ENCODE results near the gene XAGE3.
"Not testable (repeated sequence)": the region's sequence is repeated elsewhere in the genome, so short reads cannot be mapped to it uniquely, and the experiment has no call there.

DNA sequence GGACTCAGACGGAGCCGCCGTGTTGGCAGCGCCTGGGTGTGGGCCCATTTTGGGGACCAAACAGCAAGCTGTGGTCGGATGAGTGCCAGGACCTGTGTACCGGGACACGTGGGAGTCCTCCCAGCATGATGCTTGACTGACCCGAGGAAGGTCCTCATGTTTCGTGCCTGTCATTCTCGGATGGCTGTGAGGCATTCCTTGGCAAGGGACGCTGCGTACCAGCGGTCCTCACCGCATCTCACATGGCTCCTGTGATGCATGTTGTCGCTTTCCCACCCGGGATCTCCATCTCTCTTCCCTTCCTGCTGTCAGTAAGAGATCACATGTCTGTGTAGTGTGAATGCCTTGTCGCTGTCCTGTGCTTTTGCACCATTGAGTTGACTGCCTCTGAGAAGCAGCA is 40.0 kb upstream of the XAGE3 start:
- TF ChIP-seq, protein P1, sequence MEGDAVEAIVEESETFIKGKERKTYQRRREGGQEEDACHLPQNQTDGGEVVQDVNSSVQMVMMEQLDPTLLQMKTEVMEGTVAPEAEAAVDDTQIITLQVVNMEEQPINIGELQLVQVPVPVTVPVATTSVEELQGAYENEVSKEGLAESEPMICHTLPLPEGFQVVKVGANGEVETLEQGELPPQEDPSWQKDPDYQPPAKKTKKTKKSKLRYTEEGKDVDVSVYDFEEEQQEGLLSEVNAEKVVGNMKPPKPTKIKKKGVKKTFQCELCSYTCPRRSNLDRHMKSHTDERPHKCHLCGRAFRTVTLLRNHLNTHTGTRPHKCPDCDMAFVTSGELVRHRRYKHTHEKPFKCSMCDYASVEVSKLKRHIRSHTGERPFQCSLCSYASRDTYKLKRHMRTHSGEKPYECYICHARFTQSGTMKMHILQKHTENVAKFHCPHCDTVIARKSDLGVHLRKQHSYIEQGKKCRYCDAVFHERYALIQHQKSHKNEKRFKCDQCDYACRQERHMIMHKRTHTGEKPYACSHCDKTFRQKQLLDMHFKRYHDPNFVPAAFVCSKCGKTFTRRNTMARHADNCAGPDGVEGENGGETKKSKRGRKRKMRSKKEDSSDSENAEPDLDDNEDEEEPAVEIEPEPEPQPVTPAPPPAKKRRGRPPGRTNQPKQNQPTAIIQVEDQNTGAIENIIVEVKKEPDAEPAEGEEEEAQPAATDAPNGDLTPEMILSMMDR (IDR thresholded peaks at IDR 0.05), result not testable (repeated sequence)
- not testable (repeated sequence) for TF ChIP-seq POLR2A, EP300 (IDR thresholded peaks at IDR 0.05)

Data from suprapubic skin (tissue), 3 donors.